SK-N-SH (cell line): Measurements from ENCODE around the gene TTC39B. TPM values are rescaled to one million over a fixed set of nuclear protein-coding genes. Genes with fewer than 3 reads are reported as not detected.

Experiments
- CTCF ChIA-PET: fragments of 300-600, 350-600 bp; formaldehyde crosslinking; extraction: SDS; loops from one replicate; lab custom pipeline; 2021; lab: Yijun Ruan, JAX
- POLR2A ChIA-PET: fragments of 350-600 bp; sonication (Branson Sonifier 250); formaldehyde crosslinking; extraction: SDS; loops from one replicate; lab custom pipeline; 2020; ENCODE audit warnings: antibody characterized with exemption, inconsistent platforms; lab: Yijun Ruan, JAX
- DNase-seq: peaks from one replicate; pipeline ENCODE4 v3.0.0; 2012
- H2AFZ ChIP-seq: fragments of 200-600 bp; sonication (generic); 2 replicates; pipeline ENCODE4 v1.8.1; 2016; ENCODE audit warnings: antibody characterized with exemption, mild to moderate bottlenecking, low read depth
- H3F3A ChIP-seq: fragments of 200-600 bp; sonication (generic); replicated peaks from 2 replicates; pipeline ENCODE3; 2016; ENCODE audit warnings: antibody characterized with exemption, mild to moderate bottlenecking; ENCODE audit not compliant: insufficient read depth
- H3K27ac ChIP-seq, 2 experiments: fragments of 200-500 bp in 1 of 2; fragments of 200-600 bp in 1 of 2; sonication (Bioruptor generic) in 1 of 2; sonication (generic), shearing (Covaris generic) in 1 of 2; 2 replicates each; pipeline versions ENCODE4 v1.5.1 to v1.6.1; 2014 to 2016; ENCODE audit warnings: low read depth in 2 of 2, inconsistent platforms in 1 of 2, low read length in 1 of 2, mild to moderate bottlenecking in 1 of 2, mixed read lengths in 1 of 2
- H3K27me3 ChIP-seq: fragments of 200-600 bp; sonication (generic), shearing (Covaris generic); 2 replicates; pipeline ENCODE4 v1.6.1; 2016; ENCODE audit warnings: mixed run types; ENCODE audit not compliant: insufficient read depth
- H3K36me3 ChIP-seq, 2 experiments: fragments of 200-500 bp in 1 of 2; fragments of 200-600 bp in 1 of 2; sonication (Bioruptor generic) in 1 of 2; sonication (generic) in 1 of 2; replicated peaks in 1 of 2; 2 replicates each; pipeline versions ENCODE3 to v1.5.1; 2014 to 2016; ENCODE audit warnings: low read length in 1 of 2, mild to moderate bottlenecking in 1 of 2; ENCODE audit not compliant: insufficient read depth in 2 of 2, control insufficient read depth in 1 of 2
- H3K4me1 ChIP-seq, 2 experiments: fragments of 200-500 bp in 1 of 2; fragments of 200-600 bp in 1 of 2; sonication (Bioruptor generic) in 1 of 2; sonication (generic), shearing (Covaris generic) in 1 of 2; 2 replicates each; pipeline versions ENCODE4 v1.5.1 to v1.6.1; 2014 to 2016; ENCODE audit warnings: low read depth in 1 of 2, low read length in 1 of 2, mixed run types in 1 of 2; ENCODE audit not compliant: insufficient read depth in 2 of 2, control insufficient read depth in 1 of 2
- H3K4me2 ChIP-seq: fragments of 200-600 bp; sonication (generic), shearing (Covaris generic); 2 replicates; pipeline ENCODE4 v1.6.1; 2017; ENCODE audit warnings: mixed run types
- H3K4me3 ChIP-seq, 2 experiments: fragments of 200-500 bp in 1 of 2; fragments of 200-600 bp in 1 of 2; sonication (Bioruptor generic) in 1 of 2; sonication (generic), shearing (Covaris generic) in 1 of 2; 2 replicates each; pipeline versions ENCODE4 v1.5.1 to v1.8.1; 2014 to 2016; ENCODE audit warnings: low read depth in 2 of 2, inconsistent platforms in 1 of 2, low read length in 1 of 2, mild to moderate bottlenecking in 1 of 2, mixed read lengths in 1 of 2, moderate library complexity in 1 of 2
- H3K79me2 ChIP-seq: fragments of 200-600 bp; sonication (generic); 2 replicates; pipeline ENCODE4 v1.8.1; 2017; ENCODE audit warnings: mild to moderate bottlenecking; ENCODE audit not compliant: insufficient read depth
- H3K9ac ChIP-seq: fragments of 200-600 bp; sonication (generic); 2 replicates; pipeline ENCODE4 v1.6.1; 2017; ENCODE audit warnings: mixed run types
- H3K9me2 ChIP-seq: fragments of 200-600 bp; sonication (generic); 2 replicates; pipeline ENCODE4 v1.6.1; 2017; ENCODE audit warnings: mixed run types
- H3K9me3 ChIP-seq: fragments of 200-600 bp; sonication (generic); 2 replicates; pipeline ENCODE4 v1.6.1; 2017; ENCODE audit warnings: mixed run types, mild to moderate bottlenecking, moderate library complexity
- H4K20me1 ChIP-seq: fragments of 200-600 bp; sonication (generic); 2 replicates; pipeline ENCODE4 v1.6.1; 2017; ENCODE audit warnings: mild to moderate bottlenecking, mixed run types; ENCODE audit not compliant: insufficient read depth
- CHD2 ChIP-seq: fragments of 150-350 bp; IDR thresholded peaks from 2 replicates; pipeline ENCODE4 v1.6.1; 2018; ENCODE audit warnings: low read length; ENCODE audit not compliant: partially characterized antibody
- GATA2 ChIP-seq: sonication (generic); formaldehyde crosslinking; IDR thresholded peaks from 2 replicates; pipeline ENCODE4 v1.5.0; 2020; ENCODE audit warnings: mild to moderate bottlenecking, missing genetic modification reagents
- MEF2A ChIP-seq: IDR thresholded peaks from 2 replicates; pipeline ENCODE4 v1.4.0; 2012; ENCODE audit warnings: low read depth, borderline replicate concordance
- MXI1 ChIP-seq: IDR thresholded peaks from 2 replicates; pipeline ENCODE4 v1.6.1; 2012; ENCODE audit warnings: mild to moderate bottlenecking, low read depth, low read length, improper control_type of control experiment
- NFIC ChIP-seq: IDR thresholded peaks from 2 replicates; pipeline ENCODE4 v1.4.0; 2012; ENCODE audit warnings: borderline replicate concordance
- POLR2AphosphoS5 ChIP-seq: IDR thresholded peaks from 2 replicates; pipeline ENCODE4 v1.6.1; 2012; ENCODE audit warnings: low read depth, low read length
- SIN3A ChIP-seq: IDR thresholded peaks from 2 replicates; pipeline ENCODE4 v1.6.1; 2012; ENCODE audit warnings: low read depth, mild to moderate bottlenecking, low read length, moderate library complexity, borderline replicate concordance
- SMC3 ChIP-seq: IDR thresholded peaks from 2 replicates; pipeline ENCODE4 v1.6.1; 2012; ENCODE audit warnings: low read depth, low read length, improper control_type of control experiment
- TAF1 ChIP-seq: IDR thresholded peaks from 2 replicates; pipeline ENCODE4 v1.6.1; 2012; ENCODE audit warnings: low read depth, mild to moderate bottlenecking, low read length, moderate library complexity, borderline replicate concordance
- TCF12 ChIP-seq: IDR thresholded peaks from 2 replicates; pipeline ENCODE4 v1.4.0; 2012
- WGBS: methylation state at CpG from one replicate; pipeline ENCODE4 v1.1.6; 2017; ENCODE audit warnings: low lambda C conversion rate; 5-methylcytosine and 5-hydroxymethylcytosine counted together
- polyA plus RNA-seq, 3 experiments: library from polyadenylated mRNA; depleted of rRNA; stranded (reverse); fragments of >200 nt; gene quantifications; 2 replicates each; pipeline ENCODE4 v1.2.3, GENCODE V29; 2012
- TF ChIP-seq, protein P1 (sequence below): IDR thresholded peaks from 2 replicates; pipeline ENCODE4; 2012
- TF ChIP-seq, protein P2 (sequence below): IDR thresholded peaks from 2 replicates; pipeline ENCODE4 v1.4.0; 2012; ENCODE audit warnings: low read depth, borderline replicate concordance
- TF ChIP-seq, protein P3 (sequence below): IDR thresholded peaks from 2 replicates; pipeline ENCODE4 v1.6.1; 2012; ENCODE audit warnings: mild to moderate bottlenecking, low read depth, low read length, moderate library complexity

Gene TTC39B
- polyA plus RNA-seq, 1 of the 3 experiments (the other 2 are of a cell fraction): 0.54 TPM

DNA sequence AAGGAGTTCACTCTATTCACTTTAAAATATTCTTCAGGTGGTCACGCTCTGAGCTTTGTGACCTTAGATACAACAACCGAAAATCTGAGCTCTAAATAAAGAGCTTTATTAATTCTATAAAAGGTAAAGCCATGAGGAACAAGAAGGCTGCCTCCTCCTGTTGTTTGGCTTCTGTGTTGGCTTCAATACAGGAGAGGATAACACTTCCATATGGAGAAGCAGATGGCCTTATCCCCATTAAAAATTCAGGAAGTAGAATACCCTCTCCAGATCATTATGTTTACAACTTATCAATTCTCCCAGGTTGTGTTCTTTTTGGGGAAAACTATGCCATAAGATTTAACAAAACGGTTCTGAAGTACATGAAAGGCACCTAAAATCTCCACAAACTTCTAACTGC is 128.4 kb downstream of the TTC39B start:
- ChIA-PET CTCF (no interaction called here), POLR2A (no interaction called here)
- H2AFZ ChIP-seq: no peak overlapping the region
- H3K36me3 ChIP-seq: peaks cover 0 to 10% of the 10 kb centered on the region in 2 experiments
- DNase-seq: no peak
- no peaks in the 10 kb centered on the region for H3F3A ChIP-seq
- no peaks in the 10 kb centered on the region for H3K79me2 ChIP-seq
- no peaks in the 10 kb centered on the region for H3K9me3 ChIP-seq
- H3K9me2 ChIP-seq: no peaks in the 10 kb centered on the region
- H3K4me2 ChIP-seq: no peak overlapping the region
- no peak overlapping the region for H3K4me3 ChIP-seq
- no peaks in the 10 kb centered on the region for H4K20me1 ChIP-seq
- 69% methylated on average over 3 of the region's 3 CpGs for WGBS
- H3K9ac ChIP-seq: no peak overlapping the region
- no peak overlapping the region for H3K27ac ChIP-seq
- H3K4me1 ChIP-seq: peaks cover 0 to 12% of the 10 kb centered on the region in 2 experiments; a peak in 2 of 4 replicates
- TF ChIP-seq, protein P1, sequence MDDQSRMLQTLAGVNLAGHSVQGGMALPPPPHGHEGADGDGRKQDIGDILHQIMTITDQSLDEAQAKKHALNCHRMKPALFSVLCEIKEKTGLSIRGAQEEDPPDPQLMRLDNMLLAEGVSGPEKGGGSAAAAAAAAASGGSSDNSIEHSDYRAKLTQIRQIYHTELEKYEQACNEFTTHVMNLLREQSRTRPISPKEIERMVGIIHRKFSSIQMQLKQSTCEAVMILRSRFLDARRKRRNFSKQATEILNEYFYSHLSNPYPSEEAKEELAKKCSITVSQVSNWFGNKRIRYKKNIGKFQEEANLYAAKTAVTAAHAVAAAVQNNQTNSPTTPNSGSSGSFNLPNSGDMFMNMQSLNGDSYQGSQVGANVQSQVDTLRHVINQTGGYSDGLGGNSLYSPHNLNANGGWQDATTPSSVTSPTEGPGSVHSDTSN: no peak
- TF ChIP-seq TCF12 (no peak), SMC3 (no peak), POLR2AphosphoS5 (no peak), TAF1 (no peak)
- H3K27me3 ChIP-seq: no peaks in the 10 kb centered on the region

DNA sequence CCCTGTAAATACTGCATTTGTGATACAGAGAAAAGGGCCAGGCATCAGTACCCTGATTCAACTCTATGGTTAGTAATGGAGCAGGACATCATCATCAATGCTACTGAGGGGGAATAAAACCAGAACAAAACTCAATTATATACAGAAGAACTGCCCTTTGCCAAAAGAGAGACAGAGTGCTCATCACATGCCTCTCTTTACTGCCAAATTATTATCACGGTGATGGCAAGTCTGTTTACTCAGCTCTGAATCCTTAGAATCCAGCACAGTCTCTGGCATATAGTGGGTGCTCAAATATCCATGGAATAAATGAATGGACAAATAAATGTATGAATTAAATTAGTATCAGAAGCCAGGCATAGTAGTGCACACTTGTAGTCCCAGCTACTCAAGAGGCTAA is 130.2 kb downstream of the TTC39B start:
- WGBS: 67% methylated on average over 1 of the region's 1 CpG
- H3K4me2 ChIP-seq: no peak overlapping the region
- H2AFZ ChIP-seq: no peak overlapping the region
- TF ChIP-seq, protein P2, sequence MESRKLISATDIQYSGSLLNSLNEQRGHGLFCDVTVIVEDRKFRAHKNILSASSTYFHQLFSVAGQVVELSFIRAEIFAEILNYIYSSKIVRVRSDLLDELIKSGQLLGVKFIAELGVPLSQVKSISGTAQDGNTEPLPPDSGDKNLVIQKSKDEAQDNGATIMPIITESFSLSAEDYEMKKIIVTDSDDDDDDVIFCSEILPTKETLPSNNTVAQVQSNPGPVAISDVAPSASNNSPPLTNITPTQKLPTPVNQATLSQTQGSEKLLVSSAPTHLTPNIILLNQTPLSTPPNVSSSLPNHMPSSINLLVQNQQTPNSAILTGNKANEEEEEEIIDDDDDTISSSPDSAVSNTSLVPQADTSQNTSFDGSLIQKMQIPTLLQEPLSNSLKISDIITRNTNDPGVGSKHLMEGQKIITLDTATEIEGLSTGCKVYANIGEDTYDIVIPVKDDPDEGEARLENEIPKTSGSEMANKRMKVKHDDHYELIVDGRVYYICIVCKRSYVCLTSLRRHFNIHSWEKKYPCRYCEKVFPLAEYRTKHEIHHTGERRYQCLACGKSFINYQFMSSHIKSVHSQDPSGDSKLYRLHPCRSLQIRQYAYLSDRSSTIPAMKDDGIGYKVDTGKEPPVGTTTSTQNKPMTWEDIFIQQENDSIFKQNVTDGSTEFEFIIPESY: no peak
- H4K20me1 ChIP-seq: no peaks in the 10 kb centered on the region
- no peak overlapping the region for H3K4me3 ChIP-seq
- POLR2A ChIA-PET: no interaction called here
- no peaks in the 10 kb centered on the region for H3K9me3 ChIP-seq
- CTCF ChIA-PET: no interaction called here
- H3K27ac ChIP-seq: no peak overlapping the region
- peaks cover 0 to 10% of the 10 kb centered on the region in 2 experiments for H3K36me3 ChIP-seq
- H3F3A ChIP-seq: no peaks in the 10 kb centered on the region
- no peak overlapping the region for H3K9ac ChIP-seq
- no peaks in the 10 kb centered on the region for H3K9me2 ChIP-seq
- peaks cover 0 to under 1% of the 10 kb centered on the region in 2 experiments; a peak in 1 of 4 replicates for H3K4me1 ChIP-seq
- H3K27me3 ChIP-seq: no peaks in the 10 kb centered on the region
- H3K79me2 ChIP-seq: no peaks in the 10 kb centered on the region
- no peak for DNase-seq

DNA sequence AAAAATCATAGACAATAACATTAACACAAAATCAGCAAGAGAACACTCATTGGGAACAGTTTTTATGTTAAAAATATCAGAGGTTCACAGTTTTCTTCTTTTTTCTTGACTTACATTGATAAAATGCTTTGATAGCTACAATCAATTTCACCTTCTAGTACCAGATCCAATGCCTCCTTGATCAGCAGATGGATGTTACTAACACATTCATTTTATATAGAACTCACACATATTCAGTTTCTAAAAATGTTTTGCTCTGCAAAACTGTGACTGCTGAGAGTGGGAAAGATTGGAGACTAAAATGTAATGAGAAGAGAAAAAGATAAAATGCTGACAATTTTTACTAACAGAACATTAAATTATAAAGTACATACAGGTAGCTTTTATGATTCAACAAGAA is 143.1 kb downstream of the TTC39B start:
- H3K4me2 ChIP-seq: no peak overlapping the region
- no peaks in the 10 kb centered on the region for H3K79me2 ChIP-seq
- POLR2A ChIA-PET: no interaction called here
- no peaks in the 10 kb centered on the region for H3K9me3 ChIP-seq
- no peaks in the 10 kb centered on the region for H4K20me1 ChIP-seq
- no peak overlapping the region for H3K4me3 ChIP-seq
- H3K9ac ChIP-seq: no peak overlapping the region
- H3K9me2 ChIP-seq: no peaks in the 10 kb centered on the region
- CTCF ChIA-PET: no interaction called here
- no peak overlapping the region for H2AFZ ChIP-seq
- H3F3A ChIP-seq: no peaks in the 10 kb centered on the region
- no peak overlapping the region for H3K27ac ChIP-seq
- H3K36me3 ChIP-seq: no peaks in the 10 kb centered on the region
- DNase-seq: no peak
- H3K27me3 ChIP-seq: no peaks in the 10 kb centered on the region
- H3K4me1 ChIP-seq: no peaks in the 10 kb centered on the region
- no peak for TF ChIP-seq NFIC
- TF ChIP-seq, protein P2: no peak
- TF ChIP-seq POLR2AphosphoS5: no peak
- TF ChIP-seq TAF1: no peak
- TF ChIP-seq MXI1: no peak
- no peak for TF ChIP-seq GATA2 (CRISPR knock-in tag)
- TF ChIP-seq SMC3: no peak
- TF ChIP-seq, protein P3, sequence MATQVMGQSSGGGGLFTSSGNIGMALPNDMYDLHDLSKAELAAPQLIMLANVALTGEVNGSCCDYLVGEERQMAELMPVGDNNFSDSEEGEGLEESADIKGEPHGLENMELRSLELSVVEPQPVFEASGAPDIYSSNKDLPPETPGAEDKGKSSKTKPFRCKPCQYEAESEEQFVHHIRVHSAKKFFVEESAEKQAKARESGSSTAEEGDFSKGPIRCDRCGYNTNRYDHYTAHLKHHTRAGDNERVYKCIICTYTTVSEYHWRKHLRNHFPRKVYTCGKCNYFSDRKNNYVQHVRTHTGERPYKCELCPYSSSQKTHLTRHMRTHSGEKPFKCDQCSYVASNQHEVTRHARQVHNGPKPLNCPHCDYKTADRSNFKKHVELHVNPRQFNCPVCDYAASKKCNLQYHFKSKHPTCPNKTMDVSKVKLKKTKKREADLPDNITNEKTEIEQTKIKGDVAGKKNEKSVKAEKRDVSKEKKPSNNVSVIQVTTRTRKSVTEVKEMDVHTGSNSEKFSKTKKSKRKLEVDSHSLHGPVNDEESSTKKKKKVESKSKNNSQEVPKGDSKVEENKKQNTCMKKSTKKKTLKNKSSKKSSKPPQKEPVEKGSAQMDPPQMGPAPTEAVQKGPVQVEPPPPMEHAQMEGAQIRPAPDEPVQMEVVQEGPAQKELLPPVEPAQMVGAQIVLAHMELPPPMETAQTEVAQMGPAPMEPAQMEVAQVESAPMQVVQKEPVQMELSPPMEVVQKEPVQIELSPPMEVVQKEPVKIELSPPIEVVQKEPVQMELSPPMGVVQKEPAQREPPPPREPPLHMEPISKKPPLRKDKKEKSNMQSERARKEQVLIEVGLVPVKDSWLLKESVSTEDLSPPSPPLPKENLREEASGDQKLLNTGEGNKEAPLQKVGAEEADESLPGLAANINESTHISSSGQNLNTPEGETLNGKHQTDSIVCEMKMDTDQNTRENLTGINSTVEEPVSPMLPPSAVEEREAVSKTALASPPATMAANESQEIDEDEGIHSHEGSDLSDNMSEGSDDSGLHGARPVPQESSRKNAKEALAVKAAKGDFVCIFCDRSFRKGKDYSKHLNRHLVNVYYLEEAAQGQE: no peak
- TF ChIP-seq SIN3A: no peak
- TF ChIP-seq CHD2: no peak
- no peak for TF ChIP-seq MEF2A
